Calu3 (cell line): Measurements from ENCODE around the gene TEAD4. TPM values are rescaled to one million over a fixed set of nuclear protein-coding genes. Genes with fewer than 3 reads are reported as not detected.

ENCODE experiments used
- BruUV-seq: library from RNA; stranded (reverse); fragments of 400-500 nt; replicated peaks from 2 replicates; lab custom pipeline; 2021; lab: Mats Ljungman, UMichigan
- CTCF ChIA-PET: fragments of 300-600 bp; sonication (Branson Sonifier 250); formaldehyde crosslinking; loops from one replicate; lab custom pipeline; 2022; ENCODE audit warnings: antibody characterized with exemption; lab: Charles Lee
- DNase-seq: peaks from one replicate; pipeline ENCODE4 v3.0.0; 2022
- H3K27ac Mint-ChIP-seq: one replicate; pipeline ENCODE4 v1.8.0; 2022; ENCODE audit warnings: mixed read lengths; ENCODE audit not compliant: unreplicated experiment
- H3K27me3 Mint-ChIP-seq: one replicate; pipeline ENCODE4 v1.8.0; 2022; ENCODE audit warnings: mixed read lengths; ENCODE audit not compliant: unreplicated experiment
- H3K36me3 Mint-ChIP-seq: one replicate; pipeline ENCODE4 v1.8.0; 2022; ENCODE audit warnings: mild to moderate bottlenecking, moderate library complexity, mixed read lengths; ENCODE audit not compliant: insufficient read depth, unreplicated experiment
- H3K4me1 Mint-ChIP-seq: one replicate; pipeline ENCODE4 v1.8.0; 2022; ENCODE audit warnings: mild to moderate bottlenecking, low read depth, mixed read lengths; ENCODE audit not compliant: unreplicated experiment
- H3K4me3 Mint-ChIP-seq: one replicate; pipeline ENCODE4 v1.8.0; 2022; ENCODE audit warnings: mild to moderate bottlenecking, low read depth, moderate library complexity, mixed read lengths; ENCODE audit not compliant: unreplicated experiment
- H3K9me3 Mint-ChIP-seq: one replicate; pipeline ENCODE4 v1.8.0; 2022; ENCODE audit warnings: low read depth, mixed read lengths; ENCODE audit not compliant: unreplicated experiment
- CTCF ChIP-seq: fragments of 200-600 bp; IDR thresholded peaks from one replicate; pipeline ENCODE4 v1.8.0; 2022; ENCODE audit warnings: antibody characterized with exemption; ENCODE audit not compliant: unreplicated experiment
- intact Hi-C: fragments of 100-400 bp; cut with micrococcal nuclease; formaldehyde crosslinking; loops from one replicate; pipeline ENCODE4 v1.10.0; 2022; ENCODE audit not compliant: unreplicated experiment
- total RNA-seq: library from RNA; stranded (reverse); gene quantifications from 2 replicates; pipeline ENCODE4 v1.2.3, GENCODE V29; 2022

TEAD4 gene
- total RNA-seq, 1 experiment from 2014 or later: 33.0 TPM

GRCh38 chr12:3019005-3019680, 59.9 kb downstream of the TEAD4 start:
- no peak overlapping the region for H3K27ac Mint-ChIP-seq
- CTCF ChIA-PET: no interaction called here
- DNase-seq: no peak
- H3K4me3 Mint-ChIP-seq: no peak overlapping the region
- H3K4me1 Mint-ChIP-seq: no peaks in the 10 kb centered on the region
- H3K36me3 Mint-ChIP-seq: no peaks in the 10 kb centered on the region
- intact Hi-C loops: no loop called here
- no TSS peak for BruUV-seq
- H3K9me3 Mint-ChIP-seq: no peaks in the 10 kb centered on the region
- no peak for TF ChIP-seq CTCF
- H3K27me3 Mint-ChIP-seq: no peaks in the 10 kb centered on the region

GRCh38 chr12:3020399-3020798, 61.2 kb downstream of the TEAD4 start:
- Mint-ChIP-seq H3K27me3 (no peaks in the 10 kb centered on the region), H3K36me3 (peaks cover 9% of the 10 kb centered on the region), H3K9me3 (no peaks in the 10 kb centered on the region), H3K4me1 (no peaks in the 10 kb centered on the region), H3K27ac (no peak overlapping the region), H3K4me3 (no peak overlapping the region)
- CTCF ChIA-PET: no interaction called here
- no peak for TF ChIP-seq CTCF
- no TSS peak for BruUV-seq
- DNase-seq: no peak
- intact Hi-C loops: no loop called here

GRCh38 chr12:3020850-3021435, 61.7 kb downstream of the TEAD4 start:
- no peak overlapping the region for H3K27ac Mint-ChIP-seq
- CTCF ChIA-PET: interaction anchor here (0.7 kb wide), 1 partner anchor 1282 kb away, joined by 3 read pairs; no protein-coding TSS in a partner anchor
- no peak for TF ChIP-seq CTCF

GRCh38 chr12:3022411-3022810, 63.2 kb downstream of the TEAD4 start:
- H3K4me3 Mint-ChIP-seq: no peak overlapping the region
- H3K27ac Mint-ChIP-seq: no peak overlapping the region
- H3K9me3 Mint-ChIP-seq: no peaks in the 10 kb centered on the region
- no peaks in the 10 kb centered on the region for H3K4me1 Mint-ChIP-seq
- CTCF ChIA-PET: no interaction called here
- H3K27me3 Mint-ChIP-seq: no peaks in the 10 kb centered on the region
- BruUV-seq: no TSS peak
- H3K36me3 Mint-ChIP-seq: peaks cover 9% of the 10 kb centered on the region
- intact Hi-C loops: no loop called here
- no peak for DNase-seq
- TF ChIP-seq CTCF: no peak

More at GRCh38 chr12:3020850-3021435, 61.7 kb downstream of the TEAD4 start:
- Mint-ChIP-seq H3K4me1 (no peaks in the 10 kb centered on the region), H3K27me3 (no peaks in the 10 kb centered on the region), H3K4me3 (no peak overlapping the region), H3K9me3 (no peaks in the 10 kb centered on the region), H3K36me3 (peaks cover 9% of the 10 kb centered on the region)
- intact Hi-C loops: no loop called here
- no TSS peak for BruUV-seq
- DNase-seq: no peak
